ENCODE measurements around the gene CYP4A22. TPM values are rescaled to one million over a fixed set of nuclear protein-coding genes. Genes with fewer than 3 reads are reported as not detected.
"Not testable (repeated sequence)": the region's sequence is repeated elsewhere in the genome, so short reads cannot be mapped to it uniquely, and the experiment has no call there.

Gene CYP4A22
- polyA plus RNA-seq, 2 of the 4 experiments (the other 2 are of a cell fraction) = not detected

GRCh38 chr1:47137925-47138615 lies 829 bp downstream of the CYP4A22 start:
- H3K9me3 ChIP-seq = no peaks in the 10 kb centered on the region
- DNase-seq (ENCODE audit: low read depth in 1 of 2, low spot score in 1 of 2) = no peak
- ChIA-PET CTCF (no interaction called here), POLR2A (no interaction called here)
- no peak overlapping the region for H3K4me3 ChIP-seq
- no peak overlapping the region for H3K27ac ChIP-seq
- H3K4me1 ChIP-seq = no peaks in the 10 kb centered on the region
- ATAC-seq = no peak
- WGBS (ENCODE audit: missing lambda C conversion rate) = 56% methylated on average over 4 of the region's 5 CpGs
- TF ChIP-seq CEBPB (IDR thresholded peaks at IDR 0.05) (no peak), CBX8 (IDR thresholded peaks at IDR 0.05) (no peak), BHLHE40 (IDR thresholded peaks at IDR 0.05; ENCODE audit: low read depth, low read length) (no peak), RNF2 (IDR thresholded peaks at IDR 0.05; ENCODE audit: borderline replicate concordance, low read depth) (no peak), KDM5A (IDR thresholded peaks at IDR 0.05) (no peak), EHF (CRISPR knock-in tag; IDR thresholded peaks at IDR 0.05) (no peak), NFE2L2 (conservative IDR thresholded peaks at IDR 0.05; ENCODE audit: low read length) (no peak), MAZ (IDR thresholded peaks at IDR 0.05; ENCODE audit: borderline replicate concordance, low read depth, low read length) (no peak), BCL3 (IDR thresholded peaks at IDR 0.05) (no peak), FOSL2 (IDR thresholded peaks at IDR 0.05) (no peak), FOSL2 (CRISPR knock-in tag; IDR thresholded peaks at IDR 0.05) (no peak), ZFP36 (IDR thresholded peaks at IDR 0.05; ENCODE audit: borderline replicate concordance, partially characterized antibody) (no peak), CHD2 (IDR thresholded peaks at IDR 0.05; ENCODE audit: low read length, partially characterized antibody) (no peak), REST (IDR thresholded peaks at IDR 0.05) (no peak), ELK1 (IDR thresholded peaks at IDR 0.05; ENCODE audit: low read depth, low read length) (no peak), EP300 (IDR thresholded peaks at IDR 0.05) (no peak), NR3C1 (IDR thresholded peaks at IDR 0.05) (no peak), TFCP2L1 (CRISPR knock-in tag; IDR thresholded peaks at IDR 0.05) (no peak), SREBF2 (IDR thresholded peaks at IDR 0.05) (no peak)
- H3K4me2 ChIP-seq = no peak overlapping the region
- no peak for FAIRE-seq

- DNase-seq (ENCODE audit: low read depth in 1 of 2, low spot score in 1 of 2); POLR2A ChIA-PET; CTCF ChIA-PET; H3K4me2 ChIP-seq; FAIRE-seq; H3K9me3 ChIP-seq; ATAC-seq; H3K4me3 ChIP-seq; H3K27ac ChIP-seq; H3K4me1 ChIP-seq: not testable (repeated sequence)
- 31% methylated on average over 3 of the region's 3 CpGs for WGBS (ENCODE audit: missing lambda C conversion rate)
Observed at GRCh38 chr1:47140358-47140757, 3.1 kb downstream of the CYP4A22 start.

- H3K9me3 ChIP-seq, FAIRE-seq, CTCF ChIA-PET, H3K4me1 ChIP-seq, H3K4me3 ChIP-seq, POLR2A ChIA-PET, H3K4me2 ChIP-seq, H3K27ac ChIP-seq: not testable (repeated sequence)
- 33% methylated on average over 6 of the region's 6 CpGs for WGBS (ENCODE audit: missing lambda C conversion rate)
- DNase-seq (ENCODE audit: low read depth in 1 of 2, low spot score in 1 of 2) = peak in 1 of 2 experiments; percentile 3
- ATAC-seq = peak in 1 of 2 experiments; percentile 72; a peak in 4 of 6 replicates
Observed at GRCh38 chr1:47143654-47144053, 6.4 kb downstream of the CYP4A22 start.

- DNase-seq (ENCODE audit: low read depth in 1 of 2, low spot score in 1 of 2); FAIRE-seq; H3K27ac ChIP-seq; CTCF ChIA-PET; H3K4me3 ChIP-seq; H3K4me1 ChIP-seq; ATAC-seq; H3K9me3 ChIP-seq; H3K4me2 ChIP-seq; POLR2A ChIA-PET: not testable (repeated sequence)
- 0% methylated on average over 1 of the region's 1 CpG for WGBS (ENCODE audit: missing lambda C conversion rate)
Observed at GRCh38 chr1:47146495-47146894, 9.3 kb downstream of the CYP4A22 start.

Data from A549 (cell line).